ENCODE data around the gene SMAD3. TPM values are rescaled to one million over a fixed set of nuclear protein-coding genes. Genes with fewer than 3 reads are reported as not detected.

SMAD3 gene
- total and polyA plus RNA-seq, 2 donors = 8.8 to 21.6 TPM

DNA sequence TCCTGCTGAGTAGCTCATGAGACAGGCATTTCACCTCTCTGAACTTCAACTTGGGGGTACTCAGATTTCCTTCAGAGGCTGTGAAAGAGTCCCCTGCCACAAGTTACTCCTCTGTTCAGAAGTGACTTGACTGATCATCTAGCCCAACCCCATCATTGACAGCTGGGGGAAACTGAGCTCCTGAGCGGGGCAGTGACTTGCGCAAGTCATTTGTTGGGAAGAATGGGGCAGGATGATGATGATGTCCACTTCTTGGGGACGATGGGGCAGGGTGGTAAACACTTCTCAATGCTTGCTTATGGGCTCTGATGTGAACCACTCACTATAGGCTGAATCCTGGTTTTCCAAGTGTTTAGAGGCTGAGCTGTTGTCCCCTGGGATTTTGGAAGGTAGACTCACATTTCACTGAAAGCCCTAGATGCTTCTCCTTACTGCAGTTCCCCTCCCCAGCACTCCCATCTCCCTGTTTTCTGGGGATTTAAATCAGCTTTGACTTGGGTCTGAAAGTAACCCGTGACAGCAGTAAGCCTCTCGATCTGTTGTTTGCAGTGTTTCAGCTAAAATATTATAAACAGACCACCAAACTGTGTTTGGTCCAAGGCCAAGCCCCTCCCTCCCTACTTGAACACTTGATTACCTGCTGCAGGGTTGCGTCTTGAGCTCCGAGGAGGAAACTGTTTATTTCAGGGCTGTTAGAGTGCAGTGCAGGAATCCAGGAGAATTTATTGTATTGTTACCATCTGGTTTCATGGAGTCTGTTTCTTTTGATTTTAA is 25.1 kb downstream of the SMAD3 start:
- H3K4me3 ChIP-seq (ENCODE audit: low read length in 2 of 2) = no peak overlapping the region
- no peak for DNase-seq (ENCODE audit: low read depth in 6 of 9, low spot score in 9 of 9)
- H3K4me1 ChIP-seq (ENCODE audit: control insufficient read depth in 2 of 2, insufficient read depth in 2 of 2, low read length in 2 of 2) = peaks cover 17 to 54% of the 10 kb centered on the region in 2 donors
- no peak overlapping the region for H3K27ac ChIP-seq (ENCODE audit: low read depth in 1 of 2, low read length in 1 of 2)
- H3K36me3 ChIP-seq (ENCODE audit: control insufficient read depth in 2 of 2, insufficient read depth in 2 of 2, low read length in 1 of 2) = peaks cover 0 to 14% of the 10 kb centered on the region in 2 donors
- no peaks in the 10 kb centered on the region for H3K27me3 ChIP-seq (ENCODE audit: control insufficient read depth in 2 of 2, insufficient read depth in 1 of 2, low read length in 1 of 2)
- no peaks in the 10 kb centered on the region for H3K9me3 ChIP-seq (ENCODE audit: control insufficient read depth in 2 of 2, insufficient read depth in 1 of 2, low read length in 1 of 2)
- 78% methylated on average over 7 of the region's 7 CpGs for WGBS

DNA sequence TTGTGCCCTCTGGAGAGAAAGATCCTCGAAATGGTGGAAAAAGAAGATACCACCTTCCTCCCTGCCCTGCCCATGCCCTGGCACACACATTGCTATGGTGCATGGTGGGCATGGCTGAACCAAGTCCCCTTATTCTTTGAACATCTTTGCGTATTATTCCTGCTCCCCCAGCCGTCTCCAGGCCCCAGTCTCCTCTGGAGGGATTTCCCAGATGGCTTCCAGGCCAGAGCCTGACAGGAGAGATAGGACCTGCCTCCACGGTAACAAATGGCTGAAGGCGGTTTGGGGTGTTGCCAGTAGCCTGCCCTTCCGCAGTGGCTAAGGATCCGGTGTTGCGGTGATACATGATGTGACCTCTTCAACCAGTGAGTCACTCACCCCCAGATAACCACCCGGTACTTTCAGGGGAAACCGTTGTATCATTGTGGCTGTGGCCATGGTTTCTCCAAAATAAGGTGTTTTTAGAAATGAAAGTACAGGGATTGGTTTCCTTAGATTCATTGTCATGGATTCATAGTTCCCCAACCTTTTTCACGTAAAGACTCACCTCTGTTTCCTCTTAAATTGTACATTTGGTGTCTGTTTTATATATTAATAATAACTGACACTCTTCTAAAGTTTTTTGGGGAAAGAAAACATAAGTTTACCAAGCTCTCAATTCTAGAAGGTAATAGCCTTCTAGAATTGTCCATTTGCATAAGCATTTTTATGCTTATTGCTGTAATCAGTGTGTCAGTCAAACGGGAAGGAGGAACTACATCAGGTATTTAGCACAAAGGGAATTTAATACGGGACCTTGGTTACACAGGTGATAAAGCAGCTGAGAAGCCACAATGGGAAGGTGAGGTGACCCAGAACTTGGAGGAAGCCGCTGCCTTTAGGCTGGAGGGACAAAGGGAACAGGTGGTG is 25.9 kb downstream of the SMAD3 start:
- H3K4me1 ChIP-seq (ENCODE audit: control insufficient read depth in 2 of 2, insufficient read depth in 2 of 2, low read length in 2 of 2) = peaks cover 11 to 46% of the 10 kb centered on the region in 2 donors
- DNase-seq (ENCODE audit: low read depth in 6 of 9, low spot score in 9 of 9) = no peak
- WGBS = 83% methylated on average over 14 of the region's 14 CpGs
- H3K27ac ChIP-seq (ENCODE audit: low read depth in 1 of 2, low read length in 1 of 2) = peak overlapping the region in 1 of 2 donors; percentile 36
- H3K4me3 ChIP-seq (ENCODE audit: low read length in 2 of 2) = no peak overlapping the region
- no peaks in the 10 kb centered on the region for H3K9me3 ChIP-seq (ENCODE audit: control insufficient read depth in 2 of 2, insufficient read depth in 1 of 2, low read length in 1 of 2)
- peaks cover 0 to 14% of the 10 kb centered on the region in 2 donors for H3K36me3 ChIP-seq (ENCODE audit: control insufficient read depth in 2 of 2, insufficient read depth in 2 of 2, low read length in 1 of 2)
- no peaks in the 10 kb centered on the region for H3K27me3 ChIP-seq (ENCODE audit: control insufficient read depth in 2 of 2, insufficient read depth in 1 of 2, low read length in 1 of 2)

DNA sequence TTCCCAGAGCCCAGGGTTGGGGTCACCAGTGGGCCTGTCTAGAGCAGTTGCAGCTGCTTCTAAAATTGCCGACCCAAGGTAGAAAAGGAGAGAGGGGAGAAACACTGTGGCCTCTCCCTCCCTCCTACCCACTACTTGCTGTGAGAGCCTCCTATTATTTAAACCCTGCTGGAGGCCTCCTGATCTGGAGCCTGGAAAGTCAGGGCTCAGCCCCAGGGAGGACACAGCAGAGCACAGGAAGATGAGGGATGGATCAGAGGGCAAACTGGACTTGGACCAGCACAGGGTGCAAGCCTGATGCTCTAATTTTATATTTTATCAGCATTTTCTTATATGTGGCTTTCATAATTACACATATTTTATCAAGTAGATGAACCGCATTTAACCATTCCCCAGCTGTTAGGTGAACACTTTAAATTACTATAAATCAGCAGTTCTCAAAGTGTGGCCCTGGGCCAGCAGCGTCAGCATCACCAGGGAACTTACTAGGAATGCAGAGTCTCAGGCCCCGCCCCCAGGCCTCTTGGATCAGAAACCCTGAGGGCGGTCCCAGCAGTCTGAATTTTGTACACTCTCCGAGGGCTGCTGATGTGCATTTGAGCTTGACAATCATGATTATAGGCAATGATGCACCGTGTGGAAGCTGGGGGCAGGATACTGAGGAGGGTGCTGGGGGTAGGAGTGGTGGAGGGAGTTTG is 26.7 kb downstream of the SMAD3 start:
- 92% methylated on average over 7 of the region's 7 CpGs for WGBS
- Histone ChIP-seq H3K4me1 (ENCODE audit: control insufficient read depth in 2 of 2, insufficient read depth in 2 of 2, low read length in 2 of 2) (peaks cover 10 to 38% of the 10 kb centered on the region in 2 donors), H3K27ac (ENCODE audit: low read depth in 1 of 2, low read length in 1 of 2) (peak overlapping the region in 1 of 2 donors; percentile 36), H3K4me3 (ENCODE audit: low read length in 2 of 2) (no peak overlapping the region), H3K36me3 (ENCODE audit: control insufficient read depth in 2 of 2, insufficient read depth in 2 of 2, low read length in 1 of 2) (peaks cover 2 to 14% of the 10 kb centered on the region in 2 donors), H3K9me3 (ENCODE audit: control insufficient read depth in 2 of 2, insufficient read depth in 1 of 2, low read length in 1 of 2) (no peaks in the 10 kb centered on the region), H3K27me3 (ENCODE audit: control insufficient read depth in 2 of 2, insufficient read depth in 1 of 2, low read length in 1 of 2) (no peaks in the 10 kb centered on the region)
- no peak for DNase-seq (ENCODE audit: low read depth in 6 of 9, low spot score in 9 of 9)

DNA sequence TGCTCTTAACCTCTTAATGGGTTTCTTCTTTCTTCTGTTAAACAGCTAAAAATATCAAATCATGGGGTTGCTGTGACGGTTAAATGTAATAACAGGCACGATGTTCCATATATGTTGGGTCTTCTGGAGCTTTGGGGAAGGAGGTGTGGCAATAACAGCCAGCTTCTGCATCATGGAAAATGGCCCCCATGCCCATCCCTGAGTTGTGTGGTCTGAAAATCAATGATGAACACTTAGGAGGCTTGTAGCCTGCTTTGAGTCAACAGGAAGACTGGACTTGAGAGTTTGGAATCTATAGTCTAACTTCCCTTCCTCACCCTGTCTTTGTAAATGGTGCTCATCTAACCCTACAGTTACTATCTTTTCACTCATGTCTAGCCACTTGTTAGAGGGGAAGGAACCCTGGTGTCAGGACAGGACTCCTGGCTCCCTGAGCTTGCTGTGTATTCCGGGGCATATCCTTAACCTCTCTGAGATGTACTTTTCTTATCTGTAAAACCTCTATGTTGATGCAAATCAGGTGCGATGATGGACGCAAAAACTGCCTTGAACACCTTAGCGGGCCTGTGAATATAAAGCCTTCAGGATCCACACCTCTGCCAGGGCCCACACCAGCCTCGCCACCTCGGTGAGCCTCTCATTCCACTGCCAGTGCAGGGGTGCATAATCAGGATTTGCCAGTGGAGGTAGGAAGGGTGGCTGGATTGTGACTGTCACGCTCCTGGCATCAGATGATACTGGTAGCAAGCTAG is 27.5 kb downstream of the SMAD3 start:
- DNase-seq (ENCODE audit: low read depth in 6 of 9, low spot score in 9 of 9) = no peak
- WGBS = 93% methylated on average over 9 of the region's 9 CpGs
- Histone ChIP-seq H3K4me1 (ENCODE audit: control insufficient read depth in 2 of 2, insufficient read depth in 2 of 2, low read length in 2 of 2) (peaks cover 11 to 36% of the 10 kb centered on the region in 2 donors), H3K27ac (ENCODE audit: low read depth in 1 of 2, low read length in 1 of 2) (peak overlapping the region in 1 of 2 donors; percentile 10), H3K27me3 (ENCODE audit: control insufficient read depth in 2 of 2, insufficient read depth in 1 of 2, low read length in 1 of 2) (no peaks in the 10 kb centered on the region), H3K4me3 (ENCODE audit: low read length in 2 of 2) (no peak overlapping the region), H3K9me3 (ENCODE audit: control insufficient read depth in 2 of 2, insufficient read depth in 1 of 2, low read length in 1 of 2) (no peaks in the 10 kb centered on the region), H3K36me3 (ENCODE audit: control insufficient read depth in 2 of 2, insufficient read depth in 2 of 2, low read length in 1 of 2) (peaks cover 3 to 14% of the 10 kb centered on the region in 2 donors)

DNA sequence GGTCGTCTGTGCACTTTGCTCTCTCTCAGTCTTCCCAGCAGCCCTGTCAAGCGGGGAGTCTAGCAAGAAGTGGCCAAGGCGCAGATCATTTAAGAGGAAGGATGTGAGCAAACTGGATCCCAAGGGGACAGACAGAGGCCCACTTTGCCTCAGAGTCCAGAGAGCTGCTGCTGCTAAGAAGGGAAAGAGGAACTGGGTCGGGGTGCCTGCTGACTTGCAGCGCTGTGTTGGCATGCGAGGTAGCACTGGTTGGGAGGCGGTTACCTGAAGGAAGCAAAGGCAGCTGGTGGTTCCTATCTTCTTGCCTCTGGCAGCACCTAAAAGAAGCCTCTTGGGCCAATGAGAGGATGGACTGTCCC is 28.1 kb downstream of the SMAD3 start:
- no peak for DNase-seq (ENCODE audit: low read depth in 6 of 9, low spot score in 9 of 9)
- no peaks in the 10 kb centered on the region for H3K9me3 ChIP-seq (ENCODE audit: control insufficient read depth in 2 of 2, insufficient read depth in 1 of 2, low read length in 1 of 2)
- no peaks in the 10 kb centered on the region for H3K27me3 ChIP-seq (ENCODE audit: control insufficient read depth in 2 of 2, insufficient read depth in 1 of 2, low read length in 1 of 2)
- H3K4me3 ChIP-seq (ENCODE audit: low read length in 2 of 2) = no peak overlapping the region
- peaks cover 16 to 37% of the 10 kb centered on the region in 2 donors for H3K4me1 ChIP-seq (ENCODE audit: control insufficient read depth in 2 of 2, insufficient read depth in 2 of 2, low read length in 2 of 2)
- H3K36me3 ChIP-seq (ENCODE audit: control insufficient read depth in 2 of 2, insufficient read depth in 2 of 2, low read length in 1 of 2) = peaks cover 3 to 14% of the 10 kb centered on the region in 2 donors
- H3K27ac ChIP-seq (ENCODE audit: low read depth in 1 of 2, low read length in 1 of 2) = no peak overlapping the region
- WGBS = 53% methylated on average over 7 of the region's 7 CpGs

DNA sequence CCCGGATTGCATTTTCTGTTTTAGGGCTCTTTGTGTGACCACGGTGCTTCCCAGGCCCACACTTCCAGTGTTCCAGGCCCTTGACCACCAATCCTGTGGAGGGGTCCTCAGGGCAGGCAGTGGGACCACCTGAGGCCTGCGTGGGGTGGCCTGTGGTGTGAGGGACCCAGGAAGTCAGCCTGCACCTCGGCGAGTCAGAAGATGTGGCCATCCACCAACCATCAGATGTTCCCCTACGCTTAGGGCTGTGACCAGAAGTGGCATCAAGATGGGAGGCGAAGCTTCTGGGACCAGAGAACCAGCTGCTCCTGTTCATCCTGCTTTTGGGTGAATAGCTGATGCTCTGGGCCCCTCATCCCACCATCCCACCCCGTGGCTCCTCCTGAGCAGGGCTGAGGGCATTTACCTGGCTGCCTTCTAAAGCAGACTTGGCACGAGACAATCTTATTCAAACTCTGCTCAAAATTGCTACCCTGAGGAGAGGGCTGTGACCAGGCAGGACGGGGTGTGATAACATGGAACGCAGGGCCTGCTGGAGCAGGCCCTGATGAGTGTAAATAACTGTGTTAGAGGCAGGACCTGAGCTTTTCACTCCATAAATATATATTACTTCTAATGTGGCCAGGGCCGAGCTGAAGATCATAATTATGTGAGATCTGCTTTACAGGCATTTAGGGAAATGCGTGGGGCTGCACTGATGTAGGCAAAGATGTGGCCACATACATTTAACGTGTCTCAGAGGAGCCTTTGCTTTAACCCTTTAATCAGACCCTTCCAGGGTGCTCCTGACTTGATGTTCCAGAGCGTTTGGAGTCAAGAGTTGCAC is 28.8 kb downstream of the SMAD3 start:
- Histone ChIP-seq H3K27me3 (ENCODE audit: control insufficient read depth in 2 of 2, insufficient read depth in 1 of 2, low read length in 1 of 2) (no peaks in the 10 kb centered on the region), H3K4me3 (ENCODE audit: low read length in 2 of 2) (no peak overlapping the region), H3K36me3 (ENCODE audit: control insufficient read depth in 2 of 2, insufficient read depth in 2 of 2, low read length in 1 of 2) (peaks cover 3 to 14% of the 10 kb centered on the region in 2 donors), H3K4me1 (ENCODE audit: control insufficient read depth in 2 of 2, insufficient read depth in 2 of 2, low read length in 2 of 2) (peaks cover 18 to 44% of the 10 kb centered on the region in 2 donors), H3K27ac (ENCODE audit: low read depth in 1 of 2, low read length in 1 of 2) (no peak overlapping the region), H3K9me3 (ENCODE audit: control insufficient read depth in 2 of 2, insufficient read depth in 1 of 2, low read length in 1 of 2) (no peaks in the 10 kb centered on the region)
- no peak for DNase-seq (ENCODE audit: low read depth in 6 of 9, low spot score in 9 of 9)
- WGBS = 85% methylated on average over 15 of the region's 15 CpGs

DNA sequence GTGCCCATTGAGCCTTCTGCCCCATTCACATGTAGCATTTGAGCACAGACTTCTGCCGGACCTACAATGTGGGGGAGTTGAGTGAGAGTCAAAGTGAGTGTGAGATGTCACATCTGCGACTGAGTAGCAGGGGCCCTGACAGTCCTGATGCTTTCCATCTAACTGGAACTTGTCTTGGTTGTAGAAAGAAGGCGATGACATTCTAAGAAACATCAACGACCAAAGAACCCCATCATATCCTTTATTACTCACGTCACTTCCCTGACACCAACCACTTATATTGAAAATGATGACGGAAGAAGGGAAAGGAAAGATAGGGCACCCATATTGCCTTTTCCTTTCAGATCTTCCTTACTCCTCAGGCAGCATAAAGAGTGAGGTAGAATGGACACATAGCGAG is 30.5 kb downstream of the SMAD3 start:
- H3K4me1 ChIP-seq (ENCODE audit: control insufficient read depth in 2 of 2, insufficient read depth in 2 of 2, low read length in 2 of 2) = peaks cover 24 to 51% of the 10 kb centered on the region in 2 donors
- 94% methylated on average over 7 of the region's 7 CpGs for whole genome bisulfite sequencing

More for the DNA sequence above, 30.5 kb downstream of the SMAD3 start:
- H3K27ac ChIP-seq (ENCODE audit: low read depth in 1 of 2, low read length in 1 of 2) = no peak overlapping the region
- no peak overlapping the region for H3K4me3 ChIP-seq (ENCODE audit: low read length in 2 of 2)
- no peaks in the 10 kb centered on the region for H3K27me3 ChIP-seq (ENCODE audit: control insufficient read depth in 2 of 2, insufficient read depth in 1 of 2, low read length in 1 of 2)
- DNase-seq (ENCODE audit: low read depth in 6 of 9, low spot score in 9 of 9) = no peak
- peaks cover 3 to 14% of the 10 kb centered on the region in 2 donors for H3K36me3 ChIP-seq (ENCODE audit: control insufficient read depth in 2 of 2, insufficient read depth in 2 of 2, low read length in 1 of 2)
- no peaks in the 10 kb centered on the region for H3K9me3 ChIP-seq (ENCODE audit: control insufficient read depth in 2 of 2, insufficient read depth in 1 of 2, low read length in 1 of 2)
